SK-N-SH (cell line): Measurements from ENCODE around the gene TACC2. TPM values are rescaled to one million over a fixed set of nuclear protein-coding genes. Genes with fewer than 3 reads are reported as not detected.

ENCODE experiments used
- CTCF ChIA-PET: fragments of 300-600, 350-600 bp; formaldehyde crosslinking; extraction: SDS; loops from one replicate; lab custom pipeline; 2021; lab: Yijun Ruan, JAX
- POLR2A ChIA-PET: fragments of 350-600 bp; sonication (Branson Sonifier 250); formaldehyde crosslinking; extraction: SDS; loops from one replicate; lab custom pipeline; 2020; ENCODE audit warnings: antibody characterized with exemption, inconsistent platforms; lab: Yijun Ruan, JAX
- DNase-seq: peaks from one replicate; pipeline ENCODE4 v3.0.0; 2012
- H2AFZ ChIP-seq: fragments of 200-600 bp; sonication (generic); 2 replicates; pipeline ENCODE4 v1.8.1; 2016; ENCODE audit warnings: antibody characterized with exemption, mild to moderate bottlenecking, low read depth
- H3F3A ChIP-seq: fragments of 200-600 bp; sonication (generic); replicated peaks from 2 replicates; pipeline ENCODE3; 2016; ENCODE audit warnings: antibody characterized with exemption, mild to moderate bottlenecking; ENCODE audit not compliant: insufficient read depth
- H3K27ac ChIP-seq, 2 experiments: fragments of 200-500 bp in 1 of 2; fragments of 200-600 bp in 1 of 2; sonication (Bioruptor generic) in 1 of 2; sonication (generic), shearing (Covaris generic) in 1 of 2; 2 replicates each; pipeline versions ENCODE4 v1.5.1 to v1.6.1; 2014 to 2016; ENCODE audit warnings: low read depth in 2 of 2, inconsistent platforms in 1 of 2, low read length in 1 of 2, mild to moderate bottlenecking in 1 of 2, mixed read lengths in 1 of 2
- H3K27me3 ChIP-seq: fragments of 200-600 bp; sonication (generic), shearing (Covaris generic); 2 replicates; pipeline ENCODE4 v1.6.1; 2016; ENCODE audit warnings: mixed run types; ENCODE audit not compliant: insufficient read depth
- H3K36me3 ChIP-seq, 2 experiments: fragments of 200-500 bp in 1 of 2; fragments of 200-600 bp in 1 of 2; sonication (Bioruptor generic) in 1 of 2; sonication (generic) in 1 of 2; replicated peaks in 1 of 2; 2 replicates each; pipeline versions ENCODE3 to v1.5.1; 2014 to 2016; ENCODE audit warnings: low read length in 1 of 2, mild to moderate bottlenecking in 1 of 2; ENCODE audit not compliant: insufficient read depth in 2 of 2, control insufficient read depth in 1 of 2
- H3K4me1 ChIP-seq, 2 experiments: fragments of 200-500 bp in 1 of 2; fragments of 200-600 bp in 1 of 2; sonication (Bioruptor generic) in 1 of 2; sonication (generic), shearing (Covaris generic) in 1 of 2; 2 replicates each; pipeline versions ENCODE4 v1.5.1 to v1.6.1; 2014 to 2016; ENCODE audit warnings: low read depth in 1 of 2, low read length in 1 of 2, mixed run types in 1 of 2; ENCODE audit not compliant: insufficient read depth in 2 of 2, control insufficient read depth in 1 of 2
- H3K4me2 ChIP-seq: fragments of 200-600 bp; sonication (generic), shearing (Covaris generic); 2 replicates; pipeline ENCODE4 v1.6.1; 2017; ENCODE audit warnings: mixed run types
- H3K4me3 ChIP-seq, 2 experiments: fragments of 200-500 bp in 1 of 2; fragments of 200-600 bp in 1 of 2; sonication (Bioruptor generic) in 1 of 2; sonication (generic), shearing (Covaris generic) in 1 of 2; 2 replicates each; pipeline versions ENCODE4 v1.5.1 to v1.8.1; 2014 to 2016; ENCODE audit warnings: low read depth in 2 of 2, inconsistent platforms in 1 of 2, low read length in 1 of 2, mild to moderate bottlenecking in 1 of 2, mixed read lengths in 1 of 2, moderate library complexity in 1 of 2
- H3K79me2 ChIP-seq: fragments of 200-600 bp; sonication (generic); 2 replicates; pipeline ENCODE4 v1.8.1; 2017; ENCODE audit warnings: mild to moderate bottlenecking; ENCODE audit not compliant: insufficient read depth
- H3K9ac ChIP-seq: fragments of 200-600 bp; sonication (generic); 2 replicates; pipeline ENCODE4 v1.6.1; 2017; ENCODE audit warnings: mixed run types
- H3K9me2 ChIP-seq: fragments of 200-600 bp; sonication (generic); 2 replicates; pipeline ENCODE4 v1.6.1; 2017; ENCODE audit warnings: mixed run types
- H3K9me3 ChIP-seq: fragments of 200-600 bp; sonication (generic); 2 replicates; pipeline ENCODE4 v1.6.1; 2017; ENCODE audit warnings: mixed run types, mild to moderate bottlenecking, moderate library complexity
- H4K20me1 ChIP-seq: fragments of 200-600 bp; sonication (generic); 2 replicates; pipeline ENCODE4 v1.6.1; 2017; ENCODE audit warnings: mild to moderate bottlenecking, mixed run types; ENCODE audit not compliant: insufficient read depth
- EZH2phosphoT487 ChIP-seq: fragments of 200-600 bp; sonication (generic); IDR thresholded peaks from 2 replicates; pipeline ENCODE4 v1.6.1; 2017; ENCODE audit warnings: low read depth, mixed run types, mild to moderate bottlenecking, antibody characterized with exemption, moderate library complexity, borderline replicate concordance
- FOSL2 ChIP-seq: IDR thresholded peaks from 2 replicates; pipeline ENCODE4 v1.4.0; 2012; ENCODE audit warnings: low read depth, mild to moderate bottlenecking, moderate library complexity, borderline replicate concordance
- FOXJ3 ChIP-seq: sonication (generic); formaldehyde crosslinking; IDR thresholded peaks from 2 replicates; pipeline ENCODE4 v1.5.1; 2020; ENCODE audit warnings: mild to moderate bottlenecking, missing genetic modification reagents
- FOXM1 ChIP-seq: IDR thresholded peaks from 2 replicates; pipeline ENCODE4 v1.4.0; 2012; ENCODE audit warnings: low read depth, mild to moderate bottlenecking
- JUND ChIP-seq: IDR thresholded peaks from 2 replicates; pipeline ENCODE4 v1.4.0; 2012
- MEF2A ChIP-seq: IDR thresholded peaks from 2 replicates; pipeline ENCODE4 v1.4.0; 2012; ENCODE audit warnings: low read depth, borderline replicate concordance
- MXI1 ChIP-seq: IDR thresholded peaks from 2 replicates; pipeline ENCODE4 v1.6.1; 2012; ENCODE audit warnings: mild to moderate bottlenecking, low read depth, low read length, improper control_type of control experiment
- NRF1 ChIP-seq: IDR thresholded peaks from 2 replicates; pipeline ENCODE4 v1.6.1; 2012; ENCODE audit warnings: low read depth, mild to moderate bottlenecking, low read length
- RAD21 ChIP-seq: IDR thresholded peaks from 2 replicates; pipeline ENCODE4 v1.6.1; 2012; ENCODE audit warnings: mild to moderate bottlenecking, low read length
- RFX5 ChIP-seq: IDR thresholded peaks from 2 replicates; pipeline ENCODE4 v1.6.1; 2012; ENCODE audit warnings: mild to moderate bottlenecking, improper control_type of control experiment, low read length
- RXRA ChIP-seq: IDR thresholded peaks from 2 replicates; pipeline ENCODE4 v1.4.0; 2012; ENCODE audit warnings: low read depth, mild to moderate bottlenecking, borderline replicate concordance
- SMC3 ChIP-seq: IDR thresholded peaks from 2 replicates; pipeline ENCODE4 v1.6.1; 2012; ENCODE audit warnings: low read depth, low read length, improper control_type of control experiment
- TAF1 ChIP-seq: IDR thresholded peaks from 2 replicates; pipeline ENCODE4 v1.6.1; 2012; ENCODE audit warnings: low read depth, mild to moderate bottlenecking, low read length, moderate library complexity, borderline replicate concordance
- TCF12 ChIP-seq: IDR thresholded peaks from 2 replicates; pipeline ENCODE4 v1.4.0; 2012
- TEAD4 ChIP-seq: IDR thresholded peaks from 2 replicates; pipeline ENCODE4 v1.4.0; 2012; ENCODE audit warnings: mild to moderate bottlenecking, borderline replicate concordance; ENCODE audit not compliant: insufficient read depth
- WGBS: methylation state at CpG from one replicate; pipeline ENCODE4 v1.1.6; 2017; ENCODE audit warnings: low lambda C conversion rate; 5-methylcytosine and 5-hydroxymethylcytosine counted together
- polyA plus RNA-seq, 3 experiments: library from polyadenylated mRNA; depleted of rRNA; stranded (reverse); fragments of >200 nt; gene quantifications; 2 replicates each; pipeline ENCODE4 v1.2.3, GENCODE V29; 2012
- TF ChIP-seq, protein P1 (sequence below): IDR thresholded peaks from 2 replicates; pipeline ENCODE4 v1.4.0; 2012; ENCODE audit warnings: low read depth
- TF ChIP-seq, protein P2 (sequence below): IDR thresholded peaks from 2 replicates; pipeline ENCODE4 v1.4.0; 2012; ENCODE audit warnings: low read depth, borderline replicate concordance
- TF ChIP-seq, protein P3 (sequence below): IDR thresholded peaks from 2 replicates; pipeline ENCODE4; 2012

Gene TACC2
- polyA plus RNA-seq, 1 of the 3 experiments (the other 2 are of a cell fraction): 8.8 TPM

DNA sequence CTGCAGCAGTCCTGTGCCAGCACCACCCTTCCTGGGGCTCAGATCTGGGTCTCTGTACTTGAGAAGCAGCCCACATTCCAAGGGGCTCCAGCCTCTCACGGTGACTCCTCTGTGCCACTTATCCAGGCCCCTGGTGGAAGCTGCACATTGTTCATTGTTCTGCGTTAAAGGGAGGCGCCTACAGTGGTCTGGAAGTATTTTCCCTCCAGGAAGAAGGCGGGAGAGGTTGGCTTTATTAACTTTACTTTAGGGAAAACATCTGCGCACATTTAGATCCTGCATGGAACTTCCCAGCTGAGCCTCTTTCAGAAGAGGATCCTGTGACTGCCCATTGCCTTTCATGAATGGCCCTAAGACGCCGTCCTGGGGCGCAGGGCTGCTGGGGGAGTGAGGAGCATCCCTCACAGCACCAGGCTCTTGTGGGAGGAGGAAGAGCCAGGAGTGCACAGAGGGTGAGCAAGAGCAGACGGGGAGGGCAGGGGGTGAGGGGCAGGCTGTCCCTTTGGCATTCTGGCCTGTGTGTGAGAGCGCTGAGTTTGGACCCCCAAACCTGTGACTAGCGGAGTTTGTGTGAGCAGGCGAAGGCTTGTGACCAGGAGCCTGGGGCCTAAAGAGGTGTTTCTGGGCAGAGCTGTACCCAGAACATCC lies 183.5 kb downstream of the TACC2 start:
- no peaks in the 10 kb centered on the region for H4K20me1 ChIP-seq
- DNase-seq: no peak
- H3K79me2 ChIP-seq: no peaks in the 10 kb centered on the region
- H3K9me3 ChIP-seq: no peaks in the 10 kb centered on the region
- H3K9me2 ChIP-seq: no peaks in the 10 kb centered on the region
- peaks cover 0 to 47% of the 10 kb centered on the region in 2 experiments; a peak in 1 of 4 replicates for H3K4me1 ChIP-seq
- H3F3A ChIP-seq: no peaks in the 10 kb centered on the region
- WGBS: 93% methylated on average over 12 of the region's 12 CpGs
- ChIA-PET POLR2A (interaction anchor here (1.9 kb wide), 1 partner anchor 32 kb away, joined by 7 read pairs; no protein-coding TSS in a partner anchor), CTCF (interaction anchor here (0.7 to 1.9 kb wide), 4 partner anchors 30 to 243 kb away, joined by 3 to 7 read pairs (median 3); no protein-coding TSS in a partner anchor)
- no peak overlapping the region for H2AFZ ChIP-seq
- no peak overlapping the region for H3K27ac ChIP-seq
- H3K4me2 ChIP-seq: no peak overlapping the region
- H3K9ac ChIP-seq: no peak overlapping the region
- no peak overlapping the region for H3K4me3 ChIP-seq
- H3K27me3 ChIP-seq: no peaks in the 10 kb centered on the region
- no peaks in the 10 kb centered on the region for H3K36me3 ChIP-seq
- TF ChIP-seq SMC3 (no peak), FOSL2 (no peak), FOXM1 (no peak), TEAD4 (no peak), RAD21 (no peak), RXRA (no peak), FOXJ3 (CRISPR knock-in tag) (no peak), JUND (no peak), MEF2A (no peak)
- TF ChIP-seq, all 33 proteins: peak for 0

DNA sequence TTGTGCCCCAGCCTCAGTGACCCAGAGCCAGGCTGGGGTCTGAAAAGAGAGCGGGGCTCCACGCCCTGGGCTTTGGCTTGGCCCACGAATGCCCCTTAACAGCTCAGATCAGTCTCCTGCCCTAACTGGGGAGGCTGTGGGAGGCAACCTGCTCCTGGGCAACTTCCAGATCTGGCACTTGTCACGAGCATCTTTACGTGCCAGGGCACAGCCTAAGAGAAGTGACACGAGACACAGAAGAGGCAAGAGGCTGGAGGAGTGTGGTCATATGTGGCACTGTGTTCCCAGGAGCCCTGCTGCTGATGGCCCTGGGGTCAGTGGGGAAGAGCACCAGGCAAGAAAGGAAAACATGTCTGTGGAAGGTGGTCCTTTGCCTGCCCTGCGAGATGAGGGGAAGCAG lies 184.4 kb downstream of the TACC2 start:
- no peaks in the 10 kb centered on the region for H4K20me1 ChIP-seq
- 88% methylated on average over 4 of the region's 7 CpGs for WGBS
- H3F3A ChIP-seq: no peaks in the 10 kb centered on the region
- no peaks in the 10 kb centered on the region for H3K9me3 ChIP-seq
- H3K9ac ChIP-seq: no peak overlapping the region
- no peak overlapping the region for H3K4me3 ChIP-seq
- no peak overlapping the region for H2AFZ ChIP-seq
- peaks cover 0 to 45% of the 10 kb centered on the region in 2 experiments; a peak in 1 of 4 replicates for H3K4me1 ChIP-seq
- no peak for DNase-seq
- no peak overlapping the region for H3K27ac ChIP-seq
- no peak overlapping the region for H3K4me2 ChIP-seq
- ChIA-PET POLR2A (interaction anchor here (1.2 kb wide), 1 partner anchor 16 kb away, joined by 3 read pairs; no protein-coding TSS in a partner anchor), CTCF (no interaction called here)
- TF ChIP-seq FOXJ3 (CRISPR knock-in tag) (no peak), TAF1 (no peak), NRF1 (no peak), MEF2A (no peak), SMC3 (no peak), TCF12 (no peak), RXRA (no peak), JUND (no peak), MXI1 (no peak), RFX5 (no peak), EZH2phosphoT487 (no peak)
- TF ChIP-seq, protein P1, sequence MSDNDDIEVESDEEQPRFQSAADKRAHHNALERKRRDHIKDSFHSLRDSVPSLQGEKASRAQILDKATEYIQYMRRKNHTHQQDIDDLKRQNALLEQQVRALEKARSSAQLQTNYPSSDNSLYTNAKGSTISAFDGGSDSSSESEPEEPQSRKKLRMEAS: no peak
- TF ChIP-seq, protein P2, sequence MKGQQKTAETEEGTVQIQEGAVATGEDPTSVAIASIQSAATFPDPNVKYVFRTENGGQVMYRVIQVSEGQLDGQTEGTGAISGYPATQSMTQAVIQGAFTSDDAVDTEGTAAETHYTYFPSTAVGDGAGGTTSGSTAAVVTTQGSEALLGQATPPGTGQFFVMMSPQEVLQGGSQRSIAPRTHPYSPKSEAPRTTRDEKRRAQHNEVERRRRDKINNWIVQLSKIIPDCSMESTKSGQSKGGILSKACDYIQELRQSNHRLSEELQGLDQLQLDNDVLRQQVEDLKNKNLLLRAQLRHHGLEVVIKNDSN: no peak
- TF ChIP-seq, protein P3, sequence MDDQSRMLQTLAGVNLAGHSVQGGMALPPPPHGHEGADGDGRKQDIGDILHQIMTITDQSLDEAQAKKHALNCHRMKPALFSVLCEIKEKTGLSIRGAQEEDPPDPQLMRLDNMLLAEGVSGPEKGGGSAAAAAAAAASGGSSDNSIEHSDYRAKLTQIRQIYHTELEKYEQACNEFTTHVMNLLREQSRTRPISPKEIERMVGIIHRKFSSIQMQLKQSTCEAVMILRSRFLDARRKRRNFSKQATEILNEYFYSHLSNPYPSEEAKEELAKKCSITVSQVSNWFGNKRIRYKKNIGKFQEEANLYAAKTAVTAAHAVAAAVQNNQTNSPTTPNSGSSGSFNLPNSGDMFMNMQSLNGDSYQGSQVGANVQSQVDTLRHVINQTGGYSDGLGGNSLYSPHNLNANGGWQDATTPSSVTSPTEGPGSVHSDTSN: no peak
- H3K9me2 ChIP-seq: no peaks in the 10 kb centered on the region
- H3K79me2 ChIP-seq: no peaks in the 10 kb centered on the region
- no peaks in the 10 kb centered on the region for H3K36me3 ChIP-seq
- no peaks in the 10 kb centered on the region for H3K27me3 ChIP-seq
